HCT116 (cell line): ENCODE data around the gene NCBP3. TPM values are rescaled to one million over a fixed set of nuclear protein-coding genes. Genes with fewer than 3 reads are reported as not detected.

Experiments used
- ATAC-seq: fragments of 200-7000 bp; cut with Tn5 transposase; 2 replicates; pipeline ENCODE4 v1.9.1; 2020; ENCODE audit warnings: mild to moderate bottlenecking, moderate library complexity
- BruUV-seq: library from RNA; stranded (reverse); fragments of 400-500 nt; replicated peaks from 2 replicates; lab custom pipeline; 2021; lab: Mats Ljungman, UMichigan
- CTCF ChIA-PET: fragments of 300-600 bp; sonication (Branson Sonifier 250); formaldehyde crosslinking; loops from one replicate; lab custom pipeline; 2021; ENCODE audit warnings: antibody characterized with exemption; lab: Charles Lee
- POLR2A ChIA-PET: fragments of 300-600, 350-600 bp; sonication (Branson Sonifier 250); formaldehyde crosslinking; loops from one replicate; lab custom pipeline; 2021; ENCODE audit warnings: antibody characterized with exemption; lab: Charles Lee
- RAD21 ChIA-PET, 2 experiments: fragments of 300-600 bp; sonication (Branson Sonifier 250); formaldehyde crosslinking; loops; one replicate each; lab custom pipeline; 2023; ENCODE audit warnings: low total read pairs in 2 of 2; ENCODE audit not compliant: uncharacterized antibody in 2 of 2, unreplicated experiment in 2 of 2, low non-redundant PET in 1 of 2; lab: Charles Lee
- DNase-seq: peaks from one replicate; pipeline ENCODE4 v3.0.0-alpha.2; 2010; ENCODE audit warnings: low read depth, low spot score
- H2AFZ ChIP-seq: fragments of 200-600 bp; shearing (Covaris generic), sonication (generic); 2 replicates; pipeline ENCODE4 v1.6.1; 2017; ENCODE audit warnings: low read depth, mixed run types, mixed read lengths, antibody characterized with exemption, low read length; ENCODE audit not compliant: poor library complexity, severe bottlenecking
- H3K27ac ChIP-seq: 2 replicates; pipeline ENCODE4 v1.5.1; 2012; ENCODE audit warnings: low read depth, low read length
- H3K27me3 ChIP-seq: fragments of 200-600 bp; sonication (generic); 2 replicates; pipeline ENCODE4 v1.6.1; 2016; ENCODE audit warnings: mixed run types, low read length, mixed read lengths; ENCODE audit not compliant: insufficient read depth
- H3K36me3 ChIP-seq, 2 experiments: fragments of 200-500 bp in 1 of 2; fragments of 200-600 bp in 1 of 2; sonication (Bioruptor generic) in 1 of 2; sonication (generic) in 1 of 2; 2 replicates each; pipeline versions ENCODE4 v1.5.1 to v1.6.1; 2014 to 2016; ENCODE audit warnings: low read length in 2 of 2, inconsistent platforms in 1 of 2, mixed read lengths in 1 of 2, mixed run types in 1 of 2; ENCODE audit not compliant: insufficient read depth in 2 of 2, control insufficient read depth in 1 of 2
- H3K4me1 ChIP-seq, 2 experiments: fragments of 200-600 bp in 1 of 2; sonication (generic) in 1 of 2; 2 replicates each; pipeline versions ENCODE4 v1.5.1 to v1.6.1; 2012 to 2017; ENCODE audit warnings: low read length in 2 of 2, inconsistent platforms in 1 of 2, mild to moderate bottlenecking in 1 of 2, mixed read lengths in 1 of 2, mixed run types in 1 of 2, moderate library complexity in 1 of 2; ENCODE audit not compliant: insufficient read depth in 2 of 2, control insufficient read depth in 1 of 2
- H3K4me2 ChIP-seq: fragments of 200-600 bp; sonication (generic); 2 replicates; pipeline ENCODE4 v1.6.1; 2017; ENCODE audit warnings: mixed run types, low read length, mixed read lengths
- H3K4me3 ChIP-seq, 2 experiments: fragments of 200-600 bp in 1 of 2; sonication (generic) in 1 of 2; replicated peaks in 1 of 2; 2 replicates each; pipeline ENCODE4 v1.5.1; 2011 to 2016; ENCODE audit warnings: low read length in 2 of 2, control low read depth in 1 of 2, low read depth in 1 of 2, mild to moderate bottlenecking in 1 of 2, mixed read lengths in 1 of 2, mixed run types in 1 of 2
- H3K79me2 ChIP-seq: fragments of 200-600 bp; sonication (generic); 2 replicates; pipeline ENCODE4 v1.6.1; 2017; ENCODE audit warnings: mild to moderate bottlenecking, mixed run types, low read length, moderate library complexity, mixed read lengths; ENCODE audit not compliant: insufficient read depth
- H3K9ac ChIP-seq: fragments of 200-600 bp; sonication (generic); 2 replicates; pipeline ENCODE4 v1.6.1; 2016; ENCODE audit warnings: low read length, mixed read lengths
- H3K9me2 ChIP-seq: fragments of 200-600 bp; sonication (generic), shearing (Covaris generic); 2 replicates; pipeline ENCODE4 v1.6.1; 2017; ENCODE audit warnings: mixed run types, mild to moderate bottlenecking, moderate library complexity; ENCODE audit not compliant: insufficient read depth
- H3K9me3 ChIP-seq, 2 experiments: fragments of 200-500 bp in 1 of 2; fragments of 200-600 bp in 1 of 2; sonication (Bioruptor generic) in 1 of 2; sonication (generic) in 1 of 2; 2 replicates each; pipeline ENCODE4 v1.6.1; 2014 to 2017; ENCODE audit warnings: low read length in 2 of 2, mixed read lengths in 2 of 2, inconsistent platforms in 1 of 2, low read depth in 1 of 2, mild to moderate bottlenecking in 1 of 2, mixed run types in 1 of 2, moderate library complexity in 1 of 2; ENCODE audit not compliant: control insufficient read depth in 1 of 2, insufficient read depth in 1 of 2
- H4K20me1 ChIP-seq: fragments of 200-600 bp; sonication (generic), shearing (Covaris generic); 2 replicates; pipeline ENCODE4 v1.6.1; 2017; ENCODE audit warnings: mixed run types, mild to moderate bottlenecking, moderate library complexity; ENCODE audit not compliant: insufficient read depth
- EZH2phosphoT487 ChIP-seq: fragments of 200-600 bp; IDR thresholded peaks from 2 replicates; pipeline ENCODE4 v1.6.1; 2018; ENCODE audit warnings: antibody characterized with exemption, borderline replicate concordance
- FOSL1 ChIP-seq: IDR thresholded peaks from 2 replicates; pipeline ENCODE4 v1.6.1; 2012; ENCODE audit warnings: low read depth
- POLR2A ChIP-seq: IDR thresholded peaks from 2 replicates; pipeline ENCODE4 v1.7.0; 2011; ENCODE audit warnings: borderline replicate concordance; ENCODE audit not compliant: insufficient read depth, insufficient read length; ENCODE audit errors: extremely low read depth
- RAD21 ChIP-seq: IDR thresholded peaks from 2 replicates; pipeline ENCODE4 v1.6.1; 2012; ENCODE audit warnings: low read depth, mild to moderate bottlenecking
- SP1 ChIP-seq: IDR thresholded peaks from 2 replicates; pipeline ENCODE4 v1.6.1; 2012; ENCODE audit warnings: low read depth
- SRF ChIP-seq: IDR thresholded peaks from 2 replicates; pipeline ENCODE4 v1.6.1; 2012; ENCODE audit warnings: low read depth
- YY1 ChIP-seq: IDR thresholded peaks from 2 replicates; pipeline ENCODE4 v1.6.1; 2011; ENCODE audit warnings: low read length, low read depth, moderate library complexity, mild to moderate bottlenecking; ENCODE audit not compliant: insufficient replicate concordance; ENCODE audit errors: extremely low read depth
- ZFX ChIP-seq: fragments of 450-650 bp; IDR thresholded peaks from 2 replicates; pipeline ENCODE4 v1.6.1; 2017
- intact Hi-C: fragments of 100-400 bp; cut with micrococcal nuclease; formaldehyde crosslinking; loops from 2 replicates; pipeline ENCODE4 v1.10.0; 2022
- total RNA-seq: library from RNA; stranded (reverse); gene quantifications from one replicate; pipeline ENCODE4 v1.2.1, GENCODE V29; 2021; ENCODE audit not compliant: unreplicated experiment
- TF ChIP-seq, protein P1 (sequence below): IDR thresholded peaks from 2 replicates; pipeline ENCODE4 v1.6.1; 2012
- TF ChIP-seq, protein P2 (sequence below), 3 experiments: fragments of 200-600 bp in 1 of 3; sonication (generic) in 1 of 3; IDR thresholded peaks in 2 of 3; conservative IDR thresholded peaks in 1 of 3; 2 replicates each; pipeline ENCODE4 v1.5.1; 2012 to 2017; ENCODE audit warnings: low read depth in 2 of 3, low read length in 2 of 3, antibody characterized with exemption in 1 of 3, borderline replicate concordance in 1 of 3, control low read depth in 1 of 3, mild to moderate bottlenecking in 1 of 3, mixed read lengths in 1 of 3, mixed run types in 1 of 3, moderate library complexity in 1 of 3; ENCODE audit not compliant: insufficient read depth in 1 of 3
- TF ChIP-seq, protein P3 (sequence below): IDR thresholded peaks from 2 replicates; pipeline ENCODE4 v1.6.1; 2011; ENCODE audit warnings: mild to moderate bottlenecking, low read length, moderate library complexity; ENCODE audit not compliant: insufficient replicate concordance; ENCODE audit errors: extremely low read depth

The NCBP3 gene
- total RNA-seq, 1 experiment from 2014 or later, result 46.5 TPM

DNA sequence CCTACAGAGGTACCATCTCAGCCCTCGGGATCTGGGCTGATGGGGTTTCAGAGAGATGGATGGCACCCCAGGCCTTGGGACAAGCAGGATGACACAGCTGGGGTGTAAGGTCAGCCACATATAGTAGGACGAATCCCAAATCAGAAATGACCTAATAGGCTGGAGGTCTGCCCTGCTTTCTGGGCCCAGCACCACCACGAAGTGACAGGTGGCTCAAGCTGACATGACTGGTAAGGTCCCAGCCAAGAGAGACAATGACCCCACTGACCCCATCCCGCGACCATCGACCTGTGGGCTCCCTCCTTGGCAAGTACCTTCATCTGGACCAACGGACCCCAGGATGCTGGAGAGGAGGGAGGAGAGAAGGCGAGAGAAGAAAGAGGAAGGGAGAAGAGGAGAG, 31.2 kb upstream of the NCBP3 start:
- CTCF ChIA-PET, result no interaction called here
- POLR2A ChIA-PET, result no interaction called here
- no peaks in the 10 kb centered on the region for H3K79me2 ChIP-seq

More for the DNA sequence above, 31.2 kb upstream of the NCBP3 start:
- TF ChIP-seq POLR2A (no peak), YY1 (no peak), FOSL1 (no peak), EZH2phosphoT487 (no peak), RAD21 (no peak), ZFX (no peak), SRF (no peak), SP1 (no peak)
- TF ChIP-seq, protein P1, sequence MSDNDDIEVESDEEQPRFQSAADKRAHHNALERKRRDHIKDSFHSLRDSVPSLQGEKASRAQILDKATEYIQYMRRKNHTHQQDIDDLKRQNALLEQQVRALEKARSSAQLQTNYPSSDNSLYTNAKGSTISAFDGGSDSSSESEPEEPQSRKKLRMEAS, result no peak
- TF ChIP-seq, protein P2, sequence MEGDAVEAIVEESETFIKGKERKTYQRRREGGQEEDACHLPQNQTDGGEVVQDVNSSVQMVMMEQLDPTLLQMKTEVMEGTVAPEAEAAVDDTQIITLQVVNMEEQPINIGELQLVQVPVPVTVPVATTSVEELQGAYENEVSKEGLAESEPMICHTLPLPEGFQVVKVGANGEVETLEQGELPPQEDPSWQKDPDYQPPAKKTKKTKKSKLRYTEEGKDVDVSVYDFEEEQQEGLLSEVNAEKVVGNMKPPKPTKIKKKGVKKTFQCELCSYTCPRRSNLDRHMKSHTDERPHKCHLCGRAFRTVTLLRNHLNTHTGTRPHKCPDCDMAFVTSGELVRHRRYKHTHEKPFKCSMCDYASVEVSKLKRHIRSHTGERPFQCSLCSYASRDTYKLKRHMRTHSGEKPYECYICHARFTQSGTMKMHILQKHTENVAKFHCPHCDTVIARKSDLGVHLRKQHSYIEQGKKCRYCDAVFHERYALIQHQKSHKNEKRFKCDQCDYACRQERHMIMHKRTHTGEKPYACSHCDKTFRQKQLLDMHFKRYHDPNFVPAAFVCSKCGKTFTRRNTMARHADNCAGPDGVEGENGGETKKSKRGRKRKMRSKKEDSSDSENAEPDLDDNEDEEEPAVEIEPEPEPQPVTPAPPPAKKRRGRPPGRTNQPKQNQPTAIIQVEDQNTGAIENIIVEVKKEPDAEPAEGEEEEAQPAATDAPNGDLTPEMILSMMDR (IDR thresholded peaks at IDR 0.05 in 2 of 3, conservative IDR thresholded peaks at IDR 0.05 in 1 of 3; ENCODE audit: borderline replicate concordance in 1 of 3, insufficient read depth in 1 of 3, low read depth in 2 of 3, low read length in 2 of 3), result no peak
- TF ChIP-seq, protein P3, sequence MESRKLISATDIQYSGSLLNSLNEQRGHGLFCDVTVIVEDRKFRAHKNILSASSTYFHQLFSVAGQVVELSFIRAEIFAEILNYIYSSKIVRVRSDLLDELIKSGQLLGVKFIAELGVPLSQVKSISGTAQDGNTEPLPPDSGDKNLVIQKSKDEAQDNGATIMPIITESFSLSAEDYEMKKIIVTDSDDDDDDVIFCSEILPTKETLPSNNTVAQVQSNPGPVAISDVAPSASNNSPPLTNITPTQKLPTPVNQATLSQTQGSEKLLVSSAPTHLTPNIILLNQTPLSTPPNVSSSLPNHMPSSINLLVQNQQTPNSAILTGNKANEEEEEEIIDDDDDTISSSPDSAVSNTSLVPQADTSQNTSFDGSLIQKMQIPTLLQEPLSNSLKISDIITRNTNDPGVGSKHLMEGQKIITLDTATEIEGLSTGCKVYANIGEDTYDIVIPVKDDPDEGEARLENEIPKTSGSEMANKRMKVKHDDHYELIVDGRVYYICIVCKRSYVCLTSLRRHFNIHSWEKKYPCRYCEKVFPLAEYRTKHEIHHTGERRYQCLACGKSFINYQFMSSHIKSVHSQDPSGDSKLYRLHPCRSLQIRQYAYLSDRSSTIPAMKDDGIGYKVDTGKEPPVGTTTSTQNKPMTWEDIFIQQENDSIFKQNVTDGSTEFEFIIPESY, result no peak
- no peak overlapping the region for H3K4me2 ChIP-seq
- intact Hi-C loops, result no loop called here
- no peaks in the 10 kb centered on the region for H3K9me3 ChIP-seq
- H3K9me2 ChIP-seq, result no peaks in the 10 kb centered on the region
- H3K9ac ChIP-seq, result no peak overlapping the region
- BruUV-seq, result no TSS peak
- no peaks in the 10 kb centered on the region for H3K4me1 ChIP-seq
- H3K27me3 ChIP-seq, result no peaks in the 10 kb centered on the region
- no peak for ATAC-seq
- no peak overlapping the region for H3K4me3 ChIP-seq
- RAD21 ChIA-PET, result interaction anchor here in 1 of 2 experiments (0.7 kb wide), 2 partner anchors 16 to 719 kb away, joined by 6 to 7 read pairs; no protein-coding TSS in a partner anchor
- H3K36me3 ChIP-seq, result peaks cover 0 to 13% of the 10 kb centered on the region in 2 experiments; a peak in 2 of 4 replicates
- no peak overlapping the region for H3K27ac ChIP-seq
- no peaks in the 10 kb centered on the region for H4K20me1 ChIP-seq
- no peak overlapping the region for H2AFZ ChIP-seq
- DNase-seq, result no peak
